ENCODE results near the gene CLEC4A. TPM values are rescaled to one million over a fixed set of nuclear protein-coding genes. Genes with fewer than 3 reads are reported as not detected.
A peak's percentile ranks its signal among the peaks of the same experiment; 100 is the strongest.
"Not testable (repeated sequence)": the region's sequence is repeated elsewhere in the genome, so short reads cannot be mapped to it uniquely, and the experiment has no call there.

The CLEC4A gene
- total and polyA plus RNA-seq, 2 of the 8 experiments (the other 6 are each of a cell fraction or from before 2014, with no cell fraction given) = 0.41 to 0.44 TPM

GRCh38 chr12:8141647-8142046 is 18.2 kb downstream of the CLEC4A start:
- H4K5ac ChIP-seq (ENCODE audit: insufficient read length, low read depth, low read length); H3K9me3 ChIP-seq (ENCODE audit: insufficient read depth in 2 of 2, low read depth in 1 of 2, low read length in 1 of 2); H3K27ac ChIP-seq (ENCODE audit: low read depth, low read length); H3K79me2 ChIP-seq (ENCODE audit: control insufficient read depth in 1 of 2, insufficient read depth in 2 of 2, low read length in 2 of 2); H3K18ac ChIP-seq (ENCODE audit: extremely low read depth, low read length); CTCF ChIA-PET (ENCODE audit: partially characterized antibody); H3K4me3 ChIP-seq (ENCODE audit: extremely low read depth in 1 of 4, insufficient read depth in 2 of 4, low read depth in 3 of 4, low read length in 4 of 4); H3K4ac ChIP-seq (replicated peaks; ENCODE audit: insufficient read length, low read depth, low read length); H3K79me1 ChIP-seq (ENCODE audit: low read depth, low read length); H2AFZ ChIP-seq (ENCODE audit: low read length); H3K4me2 ChIP-seq (ENCODE audit: insufficient read depth in 1 of 2, low read depth in 2 of 2, low read length in 2 of 2); H2BK5ac ChIP-seq (ENCODE audit: low read depth, low read length); H3K14ac ChIP-seq (ENCODE audit: insufficient read length); H2BK120ac ChIP-seq (replicated peaks; ENCODE audit: low read depth, low read length); H3K36me3 ChIP-seq (ENCODE audit: control insufficient read depth in 2 of 4, insufficient read depth in 4 of 4, low read length in 3 of 4); H4K20me1 ChIP-seq (replicated peaks in 1 of 2; ENCODE audit: control insufficient read depth in 1 of 2, insufficient read depth in 2 of 2, low read length in 2 of 2); H3K23ac ChIP-seq (ENCODE audit: insufficient read length); H2BK12ac ChIP-seq (ENCODE audit: low read depth, low read length); H2BK20ac ChIP-seq (ENCODE audit: low read length); DNase-seq (ENCODE audit: low read depth in 1 of 2, low spot score in 2 of 2); POLR2A ChIA-PET (ENCODE audit: partially characterized antibody); H3K9ac ChIP-seq (replicated peaks in 1 of 4; ENCODE audit: extremely low read depth in 1 of 4, low read depth in 3 of 4, low read length in 3 of 4); H4K91ac ChIP-seq (replicated peaks; ENCODE audit: insufficient read length, low read length); H3K27me3 ChIP-seq (replicated peaks in 1 of 4; ENCODE audit: control insufficient read depth in 3 of 4, extremely low read depth in 1 of 4, insufficient read depth in 3 of 4, low read length in 3 of 4); FAIRE-seq; H4K8ac ChIP-seq (ENCODE audit: extremely low read depth, insufficient read depth, low read length); H2AK5ac ChIP-seq (ENCODE audit: low read depth, low read length); H2BK15ac ChIP-seq (ENCODE audit: low read length); H3K23me2 ChIP-seq (ENCODE audit: low read depth, low read length); H3K56ac ChIP-seq (replicated peaks; ENCODE audit: insufficient read length, low read depth, low read length): not testable (repeated sequence)
- WGBS, 2 experiments (ENCODE audit: extremely low coverage in 1 of 2, insufficient coverage in 1 of 2, insufficient read length in 1 of 2, insufficient replicate concordance in 2 of 2, low coverage in 1 of 2, low lambda C conversion rate in 2 of 2, missing lambda C conversion rate in 1 of 2) = 77% methylated on average over 8 of the region's 8 CpGs; no CpG with 5 or more reads in 1 of the 2 experiments
- peak in 1 of 2 experiments; percentile 52; a peak in 1 of 3 replicates for TF ChIP-seq EP300 (IDR thresholded peaks at IDR 0.05; ENCODE audit: borderline replicate concordance in 1 of 2, low read depth in 2 of 2, low read length in 2 of 2)
- peaks cover 0 to 13% (median 9%) of the 10 kb centered on the region in 4 experiments; a peak in 6 of 7 replicates for H3K4me1 ChIP-seq (replicated peaks in 1 of 4; ENCODE audit: control insufficient read depth in 3 of 4, insufficient read depth in 4 of 4, low read length in 3 of 4)
